GM12892 (cell line): ENCODE data around the gene NDUFAF3.

Experiments
- DNase-seq: peaks from one replicate; pipeline ENCODE4 v3.0.0; 2011; ENCODE audit not compliant: insufficient read length
- FAIRE-seq: peaks from 2 replicates; lab custom pipeline; 2011; peaks lifted over from hg19 to GRCh38; lab: Jason Lieb, UNC
- POLR2A ChIP-seq: IDR thresholded peaks from 2 replicates; pipeline ENCODE4 v1.6.1; 2011; ENCODE audit warnings: low read depth, low read length, control low read depth
- POLR2AphosphoS5 ChIP-seq: IDR thresholded peaks from 2 replicates; pipeline ENCODE4 v1.6.1; 2011; ENCODE audit warnings: low read depth, low read length, control low read depth
- TAF1 ChIP-seq: IDR thresholded peaks from 2 replicates; pipeline ENCODE4 v1.6.1; 2011; ENCODE audit warnings: low read depth, mild to moderate bottlenecking, control low read depth, low read length, borderline replicate concordance

NDUFAF3 gene

DNA sequence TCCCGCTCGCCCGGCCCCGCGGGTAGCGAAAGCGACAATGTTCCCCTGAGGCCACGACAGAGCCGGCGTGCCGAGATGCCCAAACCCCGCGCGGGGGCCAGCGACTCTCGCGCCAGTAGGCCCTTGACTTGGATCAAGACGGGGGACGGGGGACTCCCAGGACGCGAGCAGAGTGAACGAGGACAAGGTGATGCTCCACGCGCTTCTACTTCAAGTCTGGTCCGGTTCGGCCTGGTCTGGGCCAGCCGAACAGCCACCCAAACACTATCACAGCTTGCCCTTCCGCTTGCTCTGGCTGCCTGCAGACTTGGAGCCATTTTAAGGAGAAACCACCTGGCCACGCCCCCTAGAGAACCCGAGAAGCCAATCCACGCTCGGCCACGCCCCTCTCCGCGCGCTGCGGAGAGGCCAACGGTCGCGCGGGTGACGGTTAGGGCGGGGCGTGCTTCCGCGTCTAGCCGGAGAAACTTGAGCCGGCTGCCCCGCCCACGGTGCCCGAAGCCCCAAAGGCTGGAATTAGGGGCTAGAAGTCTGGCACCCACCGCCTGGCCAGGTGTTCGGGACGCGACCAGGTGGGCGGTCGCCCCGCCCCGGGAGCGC, 608 bp upstream of the NDUFAF3 start:
- TF ChIP-seq TAF1 (peak; percentile 95), POLR2A (peak; percentile 100), POLR2AphosphoS5 (peak; percentile 100)
- DNase-seq, result peak; percentile 88
- no peak for FAIRE-seq

- DNase-seq (no peak), FAIRE-seq (no peak)
- no peak for TF ChIP-seq TAF1
- peak; percentile 47; the same call in 1 of the 2 replicates for TF ChIP-seq POLR2AphosphoS5
- TF ChIP-seq POLR2A, result peak; percentile 74
These were observed 809 bp downstream of the NDUFAF3 start for GRCh38 chr3:49022688-49023171.

- DNase-seq (no peak), FAIRE-seq (no peak)
- no peak for TF ChIP-seq POLR2A
- TF ChIP-seq POLR2AphosphoS5, result no peak
- TF ChIP-seq TAF1, result no peak
These were observed 1.9 kb downstream of the NDUFAF3 start for GRCh38 chr3:49023775-49024174.

GRCh38 chr3:49024449-49024848, 2.5 kb downstream of the NDUFAF3 start:
- DNase-seq (no peak), FAIRE-seq (no peak)
- no peak for TF ChIP-seq TAF1
- TF ChIP-seq POLR2AphosphoS5, result no peak
- peak; percentile 44 for TF ChIP-seq POLR2A

- DNase-seq (no peak), FAIRE-seq (no peak)
- TF ChIP-seq POLR2AphosphoS5, result peak; percentile 87
- peak; percentile 61; the same call in 1 of the 2 replicates for TF ChIP-seq POLR2A
- no peak for TF ChIP-seq TAF1
These were observed 3.3 kb downstream of the NDUFAF3 start for GRCh38 chr3:49025005-49025792.

DNA sequence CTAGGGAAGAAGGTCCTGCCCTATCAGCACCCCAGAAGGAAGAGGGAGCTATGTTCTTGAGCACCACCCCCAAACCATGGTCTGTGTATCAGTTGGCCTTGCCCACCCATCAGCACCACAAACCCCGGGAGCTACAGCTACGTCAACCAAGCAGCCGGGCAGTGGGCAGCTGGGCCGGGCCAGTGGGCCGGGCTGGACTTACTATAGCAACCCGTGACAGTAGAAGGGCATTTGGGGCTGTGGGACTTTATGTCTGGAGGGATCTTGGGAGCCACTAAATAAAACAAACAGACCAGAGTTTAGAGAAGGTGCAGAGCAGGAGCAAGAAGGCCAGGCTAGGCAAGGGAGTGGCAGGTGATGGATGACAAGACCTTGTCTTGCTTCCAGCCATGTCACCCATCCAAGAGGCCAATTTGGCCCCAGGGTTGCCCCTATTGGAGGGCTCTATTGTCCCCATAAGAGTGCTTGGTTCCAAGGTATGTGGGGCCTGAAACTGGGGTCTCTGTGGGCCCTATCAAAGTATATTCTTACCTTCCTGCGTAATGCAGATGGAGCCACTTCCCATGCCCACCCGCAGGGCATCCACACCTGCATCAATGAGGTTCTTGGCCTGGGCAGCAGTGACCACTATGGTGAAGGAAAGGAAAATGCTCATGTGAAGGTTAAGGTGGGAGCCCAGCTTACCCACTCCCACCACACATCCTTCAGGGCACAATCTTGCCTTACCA, 4.0 kb downstream of the NDUFAF3 start:
- no peak for DNase-seq
- TF ChIP-seq POLR2AphosphoS5 (no peak; the same call in 1 of the 2 replicates), POLR2A (peak; percentile 20; the same call in 1 of the 2 replicates)
- no peak for FAIRE-seq

GRCh38 chr3:49026536-49026935, 4.6 kb downstream of the NDUFAF3 start:
- no peak for TF ChIP-seq TAF1
- no peak for TF ChIP-seq POLR2A
- peak; percentile 55; the same call in 1 of the 2 replicates for TF ChIP-seq POLR2AphosphoS5
- DNase-seq (no peak), FAIRE-seq (no peak)

DNA sequence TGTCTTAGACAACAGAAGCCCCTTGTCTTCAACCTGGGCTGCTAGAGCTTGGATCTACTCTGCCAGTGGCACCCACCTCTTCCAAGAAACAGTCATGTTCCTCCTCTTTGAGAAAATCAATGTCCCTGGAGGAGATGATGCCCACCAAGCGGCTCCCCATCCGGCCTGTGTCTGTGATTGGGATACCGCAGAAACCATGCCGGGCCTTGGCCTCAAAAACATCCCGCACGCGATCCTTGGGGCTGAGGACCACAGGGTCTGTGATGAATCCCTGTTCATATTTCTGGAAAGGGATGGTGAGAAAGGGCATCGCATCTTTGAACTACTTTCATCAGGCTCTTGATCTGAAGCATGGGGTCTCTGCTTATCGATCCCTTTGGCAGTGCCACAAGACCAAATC, 5.7 kb downstream of the NDUFAF3 start:
- TF ChIP-seq POLR2A, result no peak; the same call in 1 of the 2 replicates
- TF ChIP-seq POLR2AphosphoS5, result no peak; the same call in 1 of the 2 replicates
- TF ChIP-seq TAF1, result no peak
- FAIRE-seq, result no peak
- DNase-seq, result no peak

GRCh38 chr3:49028298-49028672, 6.4 kb downstream of the NDUFAF3 start:
- TF ChIP-seq POLR2A (no peak), TAF1 (no peak), POLR2AphosphoS5 (no peak)
- FAIRE-seq (no peak), DNase-seq (no peak)

GRCh38 chr3:49028673-49029562, 7.0 kb downstream of the NDUFAF3 start, which contains the start of gene IMPDH2:
Gene IMPDH2 (minus strand): TSS chr3:49029398. CDS start chr3:49029350, 48 bp downstream.
- TF ChIP-seq POLR2AphosphoS5 (peak; percentile 100), POLR2A (peak; percentile 100), TAF1 (0 out of 2 replicates have a peak, but pooled peaks have one; percentile 38)
- DNase-seq, result peak; percentile 76
- peak; percentile 99 for FAIRE-seq

GRCh38 chr3:49029563-49029884, 7.6 kb downstream of the NDUFAF3 start:
- no peak; the same call in 1 of the 2 replicates for TF ChIP-seq TAF1
- no peak for TF ChIP-seq POLR2AphosphoS5
- TF ChIP-seq POLR2A, result no peak
- no peak for FAIRE-seq
- DNase-seq, result no peak

GRCh38 chr3:49030321-49030720, 8.4 kb downstream of the NDUFAF3 start:
- no peak for DNase-seq
- TF ChIP-seq POLR2AphosphoS5 (no peak), TAF1 (no peak), POLR2A (no peak)
- FAIRE-seq, result no peak
